T-helper 22 cell (primary cell): Measurements from ENCODE around the gene PCBD2.
"Not testable (repeated sequence)": the region's sequence is repeated elsewhere in the genome, so short reads cannot be mapped to it uniquely, and the experiment has no call there.

ENCODE experiments used
- DNase-seq: peaks from one replicate; pipeline ENCODE4 v3.0.0-alpha.2; 2020; ENCODE audit warnings: low read depth

Gene PCBD2

GRCh38 chr5:134963098-134963497 lies 58.2 kb downstream of the PCBD2 start:
- no peak for DNase-seq

GRCh38 chr5:134964359-134965270 lies 59.7 kb downstream of the PCBD2 start:
- no peak for DNase-seq

- DNase-seq, result no peak
Observed at GRCh38 chr5:134965271-134965825, 60.4 kb downstream of the PCBD2 start.

GRCh38 chr5:134967607-134968006 lies 62.7 kb downstream of the PCBD2 start, which contains the start of gene CATSPER3:
TSS of gene CATSPER3 (plus strand) at chr5:134967907. CDS start at chr5:134967992, 85 bp downstream.
- DNase-seq, result no peak

- DNase-seq, result no peak
Observed at GRCh38 chr5:134968055-134968454, 63.1 kb downstream of the PCBD2 start.

GRCh38 chr5:134969166-134969565 lies 64.2 kb downstream of the PCBD2 start:
- DNase-seq, result no peak

GRCh38 chr5:134975078-134975715 lies 70.3 kb downstream of the PCBD2 start:
- no peak for DNase-seq

GRCh38 chr5:134975843-134976242 lies 70.9 kb downstream of the PCBD2 start:
- no peak for DNase-seq

GRCh38 chr5:134976841-134977240 lies 71.9 kb downstream of the PCBD2 start:
- no peak for DNase-seq

GRCh38 chr5:134979416-134979815 lies 74.5 kb downstream of the PCBD2 start:
- no peak for DNase-seq

- DNase-seq, result no peak
Observed at GRCh38 chr5:134982230-134982629, 77.3 kb downstream of the PCBD2 start.

GRCh38 chr5:134989266-134989830 lies 84.4 kb downstream of the PCBD2 start:
- DNase-seq, result no peak

GRCh38 chr5:134990183-134990582 lies 85.3 kb downstream of the PCBD2 start:
- not testable (repeated sequence) for DNase-seq

GRCh38 chr5:134992148-134992547 lies 87.2 kb downstream of the PCBD2 start:
- no peak for DNase-seq

GRCh38 chr5:134993161-134993560 lies 88.2 kb downstream of the PCBD2 start:
- no peak for DNase-seq

GRCh38 chr5:134994560-134995156 lies 89.7 kb downstream of the PCBD2 start:
- no peak for DNase-seq

GRCh38 chr5:134995850-134996402 lies 91.0 kb downstream of the PCBD2 start:
- no peak for DNase-seq

GRCh38 chr5:134997015-134997414 lies 92.1 kb downstream of the PCBD2 start:
- no peak for DNase-seq

- DNase-seq, result not testable (repeated sequence)
Observed at GRCh38 chr5:134998068-134998467, 93.1 kb downstream of the PCBD2 start.

- DNase-seq, result no peak
Observed at GRCh38 chr5:135004376-135004775, 99.4 kb downstream of the PCBD2 start.

- DNase-seq, result no peak
Observed at GRCh38 chr5:135005076-135005475, 100.1 kb downstream of the PCBD2 start.

GRCh38 chr5:135007305-135007704 lies 102.4 kb downstream of the PCBD2 start:
- DNase-seq, result no peak
